Left lobe of liver (tissue), 2 donors: ENCODE measurements around the gene SLC8A2. TPM values are rescaled to one million over a fixed set of nuclear protein-coding genes. Genes with fewer than 3 reads are reported as not detected.
A peak's percentile ranks its signal among the peaks of the same experiment; 100 is the strongest.

Experiments used
- ATAC-seq: fragments of 200-7000 bp; cut with Tn5 transposase; one replicate; pipeline ENCODE4 v1.9.1; 2020; ENCODE audit warnings: mild to moderate bottlenecking, moderate library complexity
- DNase-seq: peaks from one replicate; pipeline ENCODE4 v3.0.0-alpha.2; 2020; ENCODE audit warnings: low spot score
- total RNA-seq: library from RNA; stranded (reverse); gene quantifications from one replicate; pipeline ENCODE4 v1.2.1, GENCODE V29; 2021
- donor health status: DM: no; HTN: no; CAD: no; lungs with moderate emphysema.
- donor health status: DM: no; HTN: yes; CAD: no.

The SLC8A2 gene, protein sequence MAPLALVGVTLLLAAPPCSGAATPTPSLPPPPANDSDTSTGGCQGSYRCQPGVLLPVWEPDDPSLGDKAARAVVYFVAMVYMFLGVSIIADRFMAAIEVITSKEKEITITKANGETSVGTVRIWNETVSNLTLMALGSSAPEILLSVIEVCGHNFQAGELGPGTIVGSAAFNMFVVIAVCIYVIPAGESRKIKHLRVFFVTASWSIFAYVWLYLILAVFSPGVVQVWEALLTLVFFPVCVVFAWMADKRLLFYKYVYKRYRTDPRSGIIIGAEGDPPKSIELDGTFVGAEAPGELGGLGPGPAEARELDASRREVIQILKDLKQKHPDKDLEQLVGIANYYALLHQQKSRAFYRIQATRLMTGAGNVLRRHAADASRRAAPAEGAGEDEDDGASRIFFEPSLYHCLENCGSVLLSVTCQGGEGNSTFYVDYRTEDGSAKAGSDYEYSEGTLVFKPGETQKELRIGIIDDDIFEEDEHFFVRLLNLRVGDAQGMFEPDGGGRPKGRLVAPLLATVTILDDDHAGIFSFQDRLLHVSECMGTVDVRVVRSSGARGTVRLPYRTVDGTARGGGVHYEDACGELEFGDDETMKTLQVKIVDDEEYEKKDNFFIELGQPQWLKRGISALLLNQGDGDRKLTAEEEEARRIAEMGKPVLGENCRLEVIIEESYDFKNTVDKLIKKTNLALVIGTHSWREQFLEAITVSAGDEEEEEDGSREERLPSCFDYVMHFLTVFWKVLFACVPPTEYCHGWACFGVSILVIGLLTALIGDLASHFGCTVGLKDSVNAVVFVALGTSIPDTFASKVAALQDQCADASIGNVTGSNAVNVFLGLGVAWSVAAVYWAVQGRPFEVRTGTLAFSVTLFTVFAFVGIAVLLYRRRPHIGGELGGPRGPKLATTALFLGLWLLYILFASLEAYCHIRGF
- 0.10 TPM for total RNA-seq

DNA sequence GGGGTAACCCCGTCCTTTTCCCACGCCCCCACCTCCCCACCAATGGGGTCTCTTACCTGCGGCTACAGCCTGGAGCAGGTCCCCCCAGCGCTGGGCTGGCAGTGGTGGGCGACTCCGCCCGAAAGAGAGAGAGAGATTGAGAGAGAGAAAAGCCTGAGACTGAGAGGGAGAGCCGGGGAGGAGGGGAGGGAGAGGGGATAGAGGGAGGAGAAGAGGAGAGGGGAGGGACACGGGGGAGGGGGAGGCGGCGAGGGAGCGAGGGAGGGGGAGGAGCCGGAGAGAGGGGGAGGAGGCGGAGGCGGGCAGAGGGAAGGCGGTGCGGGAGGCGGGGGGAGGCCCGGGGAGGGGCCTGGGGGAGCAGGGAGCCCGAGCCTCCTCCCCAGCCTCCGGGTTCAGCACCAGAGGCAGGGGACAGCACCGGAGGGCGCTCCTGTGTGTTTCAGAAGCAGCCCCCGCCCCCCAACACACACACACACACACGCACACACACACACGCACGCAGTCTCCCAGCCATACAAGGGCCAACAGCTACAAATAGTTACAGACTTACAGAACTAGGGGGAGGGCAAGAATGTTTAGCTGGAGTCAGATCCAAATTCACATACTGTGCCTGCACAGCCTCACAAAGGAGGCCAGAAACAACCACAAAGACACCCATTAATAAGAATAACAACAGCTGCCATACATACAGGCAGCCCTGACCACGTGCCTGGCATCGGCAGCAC is at the start of gene SLC8A2:
SLC8A2 (minus strand) TSS at position 161 of the 725 bp plus-strand sequence. CDS start 5,490 bp downstream, outside the sequence.
- ATAC-seq (peak; percentile 66), DNase-seq (no peak)

DNA sequence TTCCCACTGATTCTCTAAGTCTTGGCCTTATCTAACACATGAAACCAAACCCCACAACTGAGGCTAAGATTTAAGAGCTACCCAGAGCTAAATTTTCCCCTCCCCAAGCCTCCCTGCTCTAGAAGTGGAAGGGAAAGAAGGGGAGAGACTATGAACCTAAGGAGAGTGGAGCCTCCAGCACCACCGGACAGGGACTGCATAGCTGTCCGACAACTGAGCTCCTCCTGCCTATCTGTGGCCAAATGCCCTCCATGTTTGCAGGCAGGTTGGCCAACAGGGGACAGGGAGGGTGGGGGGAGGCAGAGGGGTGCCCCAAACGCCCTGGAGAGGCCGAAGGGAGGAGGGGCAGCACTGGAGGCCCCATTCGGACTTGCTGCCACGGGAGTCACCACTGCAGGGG is 49.1 kb upstream of the SLC8A2 start:
- no peak for ATAC-seq
- DNase-seq = no peak

DNA sequence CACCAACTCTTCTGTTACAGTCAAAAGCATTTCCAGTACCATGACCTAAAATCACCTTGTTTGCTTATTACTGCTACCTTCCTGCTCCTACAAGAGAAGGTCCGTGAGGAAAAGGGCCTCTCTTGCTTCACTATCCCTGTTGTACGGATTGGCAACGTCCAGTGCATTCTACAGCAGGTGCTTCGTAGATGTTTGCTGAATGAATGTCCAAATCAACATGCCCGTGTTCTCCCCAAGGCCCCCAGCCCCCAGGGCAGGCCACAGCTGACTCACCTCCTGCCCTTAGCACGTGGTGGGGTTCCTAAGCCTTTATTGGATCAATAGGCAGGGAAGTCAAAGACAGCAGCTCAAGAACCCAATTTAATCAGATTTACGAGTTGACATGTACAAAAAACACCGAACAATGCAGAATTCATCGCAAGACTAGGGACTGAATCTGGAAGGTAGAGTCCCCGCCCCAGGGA is 48.7 kb upstream of the SLC8A2 start:
- no peak for ATAC-seq
- DNase-seq = no peak

DNA sequence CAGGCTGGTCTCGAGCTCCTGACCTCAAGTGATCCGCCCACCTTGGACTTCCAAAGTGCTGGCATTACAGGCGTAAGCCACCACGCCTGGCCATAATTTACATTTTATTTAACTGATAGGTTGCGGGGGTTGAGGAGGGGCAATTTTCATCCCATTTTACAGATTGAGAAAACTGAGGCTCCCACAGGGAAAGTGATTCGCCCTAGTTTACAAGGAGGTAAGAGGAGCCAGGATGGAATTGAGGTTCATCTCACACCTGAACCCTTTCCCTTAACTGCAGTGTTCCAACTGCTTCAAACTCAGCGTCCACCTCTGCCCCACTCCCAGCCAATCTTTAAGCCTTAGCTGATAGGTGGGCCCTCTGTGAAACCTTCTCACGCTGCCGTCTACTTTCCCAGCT is 47.2 kb upstream of the SLC8A2 start:
- no peak for ATAC-seq
- DNase-seq = no peak

DNA sequence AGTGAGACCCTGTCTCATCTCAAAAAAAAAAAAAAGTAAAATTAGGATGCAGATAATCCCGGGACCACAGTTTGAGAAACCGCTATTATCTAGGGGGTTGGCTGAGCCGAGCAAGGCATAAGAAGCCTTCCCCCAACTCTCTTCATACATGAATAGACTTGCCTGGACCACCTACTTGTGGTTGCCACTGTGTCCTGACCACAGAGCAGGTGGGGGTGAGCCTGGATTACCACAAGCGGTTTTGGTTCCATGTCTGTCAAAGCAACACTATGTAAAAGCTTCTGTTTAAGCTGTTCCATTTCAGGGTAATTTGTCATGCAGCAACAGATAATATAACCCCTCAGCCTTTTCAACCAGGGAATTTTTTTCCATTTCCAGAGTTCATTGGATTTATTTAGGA is 46.4 kb upstream of the SLC8A2 start:
- DNase-seq (no peak), ATAC-seq (no peak)

DNA sequence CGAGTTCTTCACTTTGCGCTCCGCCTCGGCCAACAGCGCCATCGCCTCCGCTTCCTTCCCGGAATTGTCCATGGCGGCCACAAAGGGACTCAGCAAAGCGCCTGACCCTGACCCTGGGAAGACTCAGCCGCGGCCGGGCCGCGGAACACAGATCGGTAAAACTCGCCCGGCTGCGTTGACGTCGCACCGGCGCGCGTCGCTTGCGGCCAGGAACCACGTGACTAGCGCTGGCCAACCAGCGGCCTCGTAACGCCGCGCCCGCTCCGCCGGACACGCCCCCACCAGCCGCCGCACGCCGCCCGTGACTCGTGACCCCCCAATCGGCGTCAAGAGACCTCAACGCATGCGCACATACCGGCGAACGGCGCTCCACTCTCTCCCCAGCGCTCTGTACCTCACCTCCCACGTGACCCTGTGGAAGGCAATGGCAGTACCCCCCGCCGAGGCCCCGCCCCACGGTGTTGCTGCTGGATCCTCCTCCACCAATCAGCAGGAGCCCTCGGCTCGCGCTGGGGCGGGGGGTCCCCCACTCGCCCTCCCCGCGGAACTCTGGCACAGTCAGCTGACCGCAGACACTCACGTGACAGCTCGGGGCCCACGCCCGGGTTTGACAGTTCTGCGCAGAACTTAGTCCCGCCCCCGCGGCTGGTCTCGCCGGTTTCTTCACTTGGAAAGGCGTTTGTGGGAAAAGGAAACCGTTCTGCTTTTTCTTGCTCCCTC is 43.3 kb upstream of the SLC8A2 start, which contains the start of gene NAPA:
NAPA (minus strand) TSS at position 195 of the 720 bp plus-strand sequence; CDS start at position 72, 123 bp downstream.
- peak; percentile 100 for DNase-seq
- ATAC-seq = peak; percentile 83

DNA sequence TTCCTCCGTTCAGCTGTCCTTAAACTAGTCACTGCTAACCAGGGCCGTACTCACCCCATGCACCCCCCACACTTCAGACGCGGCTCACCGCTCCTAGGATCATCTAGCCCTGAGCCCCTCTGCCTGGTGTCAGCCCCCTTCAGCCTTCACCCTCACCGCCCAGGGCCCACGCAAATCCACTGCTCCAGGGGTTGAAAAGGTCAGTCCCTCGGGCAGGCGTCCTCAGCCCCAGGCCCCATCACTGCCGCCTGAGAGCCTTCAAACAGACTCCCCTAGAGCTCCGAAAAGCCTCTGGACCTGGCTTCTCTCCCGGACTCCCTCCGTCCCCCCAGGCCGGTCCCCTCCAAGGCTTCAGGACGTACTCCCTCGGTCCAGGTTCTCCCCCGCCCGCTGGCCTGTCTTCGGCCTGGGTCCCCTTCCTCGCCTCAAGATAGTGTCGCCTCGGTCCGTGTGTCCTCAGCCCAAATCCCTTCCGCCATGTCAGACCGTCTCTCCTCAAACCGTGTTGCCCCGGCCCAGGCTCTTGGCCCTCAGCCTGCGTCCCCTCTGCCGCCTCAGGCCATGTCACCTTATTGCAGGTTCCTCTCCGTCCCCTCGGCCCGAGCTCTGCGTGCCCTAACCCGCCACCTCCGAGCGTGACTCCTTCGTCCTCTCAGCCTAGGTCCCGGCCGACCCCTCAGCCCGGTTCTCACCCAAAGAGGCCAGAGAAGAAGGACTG is 42.6 kb upstream of the SLC8A2 start:
- no peak for DNase-seq
- ATAC-seq = no peak

DNA sequence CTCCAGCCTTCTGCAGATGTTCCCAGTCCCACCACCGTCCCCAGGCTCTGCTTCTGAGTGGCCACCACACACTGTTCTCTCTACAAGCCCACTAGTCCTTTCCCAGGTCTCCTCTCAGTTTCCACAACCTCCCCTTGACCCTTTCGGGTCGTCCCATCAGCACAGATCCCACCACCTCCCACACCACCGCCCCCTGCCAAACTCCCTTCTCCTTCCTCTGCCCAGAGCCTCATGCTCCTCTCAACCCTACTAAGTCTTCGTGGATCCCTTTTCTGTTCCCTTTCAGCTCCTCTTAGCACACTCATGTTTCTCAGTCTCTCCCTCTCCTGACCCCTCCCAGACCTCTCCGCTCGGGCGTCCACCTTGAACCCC is 41.2 kb upstream of the SLC8A2 start:
- ATAC-seq (no peak), DNase-seq (no peak)

DNA sequence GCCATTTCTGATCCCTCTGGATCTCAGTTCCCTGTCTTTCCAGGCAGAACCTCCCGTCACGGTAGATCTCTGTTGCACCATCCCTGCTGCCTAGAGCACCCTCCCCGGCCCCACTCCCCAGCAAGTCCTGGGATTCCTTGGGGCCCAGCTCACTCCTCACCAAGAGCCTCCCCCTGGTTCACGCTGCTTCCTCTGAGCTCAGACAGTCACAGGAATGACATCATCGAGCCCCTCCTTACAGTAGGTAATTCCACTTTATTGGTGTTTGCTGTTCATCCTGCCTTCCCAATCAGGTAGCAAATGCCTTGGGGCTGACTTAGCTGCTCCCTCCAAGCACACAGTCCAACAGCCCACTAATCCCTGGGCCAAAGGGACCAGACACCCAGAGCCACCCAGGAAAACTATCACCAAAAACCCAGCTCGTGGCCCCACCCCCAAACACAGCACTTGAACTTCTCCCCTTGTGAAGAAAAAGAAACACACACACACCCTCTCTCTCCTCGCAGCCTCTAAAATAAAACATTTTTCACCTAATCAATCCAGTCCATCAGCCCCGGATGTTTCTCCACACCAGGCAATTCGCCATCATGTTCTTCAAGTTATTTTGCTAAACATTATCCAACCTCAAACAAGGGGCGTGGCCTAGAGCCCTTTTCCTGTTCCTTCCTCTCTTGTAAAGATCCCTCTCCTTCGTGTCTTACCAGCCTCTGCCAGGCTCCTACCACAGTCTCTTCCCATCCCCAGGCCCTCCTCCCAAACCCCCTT is 40.7 kb upstream of the SLC8A2 start:
- peak; percentile 83 for DNase-seq
- ATAC-seq = peak; percentile 36

DNA sequence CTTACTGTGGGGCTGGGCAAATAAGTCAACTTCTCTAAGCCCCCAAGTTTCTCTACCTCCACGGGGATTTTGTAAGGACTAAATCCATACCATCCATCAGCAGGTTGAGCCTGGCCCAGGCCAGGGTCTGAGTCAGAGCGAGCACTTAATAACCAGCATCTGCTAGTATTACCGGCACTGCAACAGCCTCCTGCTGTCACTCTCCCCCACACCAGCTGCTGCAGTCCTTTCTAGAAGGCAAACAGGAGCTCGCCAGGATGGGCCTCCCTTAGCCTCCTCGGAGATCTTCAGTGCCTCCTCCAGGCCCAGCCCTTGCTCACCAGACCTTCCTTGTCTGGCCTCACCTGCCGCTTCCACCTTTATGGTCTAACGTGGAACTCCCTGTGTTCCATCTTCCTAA is 40.0 kb upstream of the SLC8A2 start:
- DNase-seq (no peak), ATAC-seq (no peak)

DNA sequence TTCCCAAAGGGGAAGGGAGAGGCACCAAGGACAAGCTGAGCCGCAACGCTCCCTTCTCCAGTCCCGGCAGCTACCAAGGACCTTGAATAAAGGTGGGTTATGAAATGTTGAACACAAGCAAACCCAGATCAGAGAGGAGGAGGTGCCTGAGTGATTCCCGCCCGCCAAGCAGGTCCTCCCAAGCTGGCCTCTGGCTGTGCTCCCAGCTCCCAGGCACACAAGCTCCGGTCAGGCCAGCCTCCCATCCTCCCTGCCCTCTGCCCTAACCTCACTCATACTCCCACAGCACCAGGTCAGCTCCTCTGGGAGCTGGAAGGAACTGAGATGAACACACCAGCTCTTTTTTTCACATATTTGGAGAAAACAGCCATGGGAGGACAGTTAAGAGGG is 39.4 kb upstream of the SLC8A2 start:
- peak; percentile 94 for DNase-seq
- peak; percentile 63 for ATAC-seq

DNA sequence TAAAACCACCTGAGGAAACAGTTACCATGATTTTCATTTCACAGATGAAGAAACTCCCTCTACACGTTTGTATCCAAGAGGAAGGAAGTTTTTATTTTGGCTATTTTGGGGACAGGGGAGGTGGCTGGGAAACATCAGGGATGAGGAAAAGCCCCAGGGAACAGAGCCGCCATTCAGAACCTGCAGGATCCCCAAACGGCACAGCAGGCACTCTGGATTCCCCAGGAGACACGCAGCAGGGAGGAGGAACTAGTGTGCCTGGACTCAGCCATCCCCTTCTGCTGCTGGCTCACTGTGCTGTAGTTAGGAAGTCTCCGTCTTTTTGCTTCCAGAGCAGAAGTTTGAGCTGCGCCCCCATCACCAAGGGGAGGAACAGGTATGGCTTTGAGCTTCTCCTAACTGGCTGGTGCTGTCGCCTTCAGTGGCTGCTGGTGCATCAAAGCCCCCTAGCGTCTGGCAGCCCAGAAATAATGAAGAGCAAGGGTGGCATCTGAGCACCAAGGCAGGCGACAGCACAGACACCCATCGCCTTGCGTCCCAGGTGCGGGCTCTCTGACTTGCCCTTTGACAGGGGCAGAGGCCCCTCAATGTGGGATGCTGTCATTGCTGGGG is 38.9 kb upstream of the SLC8A2 start:
- DNase-seq (no peak), ATAC-seq (no peak)

DNA sequence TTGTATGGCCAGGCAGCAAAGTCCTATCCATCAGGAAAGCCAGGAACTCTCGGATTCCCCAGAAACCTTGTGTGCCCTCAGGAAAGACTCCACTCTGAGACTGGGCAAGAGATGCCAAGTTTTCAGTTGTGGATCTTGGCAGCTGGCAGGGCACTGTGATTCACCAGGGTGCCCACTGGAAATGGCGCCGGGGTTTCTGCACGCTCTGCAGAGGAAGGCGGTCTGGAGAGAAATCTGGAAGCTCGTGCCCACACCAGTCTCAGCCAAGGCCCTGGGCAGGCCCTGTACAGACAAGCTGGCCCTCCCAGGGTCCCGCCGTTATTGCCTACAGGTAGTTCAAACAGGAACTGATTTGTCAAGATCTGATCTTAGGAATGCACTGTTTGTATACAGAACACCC is 38.3 kb upstream of the SLC8A2 start:
- DNase-seq (no peak), ATAC-seq (peak; percentile 26)

DNA sequence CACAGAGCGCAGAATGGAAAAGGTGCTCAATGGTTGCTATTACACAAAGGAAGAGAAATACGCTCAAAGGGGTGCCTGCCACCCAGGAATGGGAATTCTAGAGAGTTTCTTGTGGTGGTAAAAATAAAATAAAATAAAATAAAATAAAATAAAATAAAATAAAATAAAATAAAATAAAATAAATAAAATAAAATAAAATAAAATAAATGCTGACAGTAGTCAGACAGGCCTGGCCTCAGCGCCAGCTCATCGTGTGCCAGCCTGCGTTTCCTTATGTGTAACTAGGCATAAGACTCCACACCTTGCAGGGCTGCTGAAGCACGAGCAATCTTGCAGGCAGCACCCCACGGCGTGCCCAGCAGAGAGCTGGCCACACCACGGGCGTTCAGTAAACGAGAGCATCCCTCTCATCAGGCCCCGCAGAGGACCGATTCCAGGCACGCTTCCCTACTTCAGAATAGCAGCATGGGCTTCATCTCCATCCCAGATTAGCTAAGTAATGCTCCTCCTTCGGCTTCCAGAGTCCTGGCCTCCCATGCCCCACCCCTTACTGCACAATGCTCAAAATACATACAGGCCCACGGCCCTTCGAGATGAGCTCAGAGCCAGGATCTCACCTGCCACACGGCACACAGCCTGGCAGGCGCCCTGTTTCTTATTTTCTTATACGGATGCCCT is 37.6 kb upstream of the SLC8A2 start:
- no peak for DNase-seq
- ATAC-seq = no peak

DNA sequence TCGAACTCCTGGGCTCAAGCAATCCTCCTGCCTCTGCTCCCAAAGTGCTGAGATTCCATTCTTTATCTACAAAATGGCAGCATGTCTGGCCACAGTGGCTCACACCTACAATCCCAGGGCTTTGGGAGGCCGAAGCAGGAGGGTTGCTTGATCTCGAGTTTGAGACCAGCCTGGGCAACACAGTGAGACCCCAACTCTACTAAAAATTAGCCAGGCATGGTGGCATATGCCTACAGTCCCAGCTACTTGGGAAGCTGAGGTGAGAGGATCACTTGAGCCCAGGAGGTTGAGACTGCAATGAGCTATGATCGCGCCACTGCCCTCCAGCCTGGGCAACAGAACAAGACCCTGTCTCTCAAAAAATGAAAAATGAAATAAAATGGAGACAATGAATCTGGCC is 37.0 kb upstream of the SLC8A2 start:
- ATAC-seq (no peak), DNase-seq (no peak)

DNA sequence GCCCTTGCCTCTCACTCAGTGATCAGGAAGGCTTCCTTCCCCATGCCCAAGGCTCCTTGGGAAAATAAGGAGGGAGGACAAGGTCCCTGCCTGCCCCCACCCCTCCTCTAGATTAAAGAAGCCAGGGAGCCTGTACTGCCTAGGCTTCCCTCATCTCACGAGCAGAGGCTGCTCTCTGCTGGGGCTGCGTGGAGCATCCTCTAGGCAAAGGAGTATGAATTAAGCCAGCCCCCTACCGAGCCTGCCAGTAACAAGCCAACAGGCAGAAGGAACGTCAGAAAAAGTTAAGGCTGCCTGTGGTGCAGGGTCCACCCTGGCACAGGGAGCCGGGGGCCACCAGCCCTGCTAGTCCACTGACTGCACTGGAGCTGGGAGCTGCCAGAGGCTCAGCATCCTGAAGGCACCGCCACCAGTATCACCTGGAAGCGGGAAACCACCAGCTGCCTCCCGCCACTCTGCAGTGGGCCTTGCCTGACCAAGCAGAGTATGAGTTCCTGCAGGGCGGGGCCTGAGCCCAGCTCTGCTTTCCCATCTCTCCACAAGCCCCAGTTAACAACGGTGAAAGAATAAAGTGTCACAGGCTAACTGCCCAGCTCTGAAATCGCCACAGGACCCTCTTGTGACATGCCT is 36.3 kb upstream of the SLC8A2 start:
- DNase-seq (no peak), ATAC-seq (no peak)

DNA sequence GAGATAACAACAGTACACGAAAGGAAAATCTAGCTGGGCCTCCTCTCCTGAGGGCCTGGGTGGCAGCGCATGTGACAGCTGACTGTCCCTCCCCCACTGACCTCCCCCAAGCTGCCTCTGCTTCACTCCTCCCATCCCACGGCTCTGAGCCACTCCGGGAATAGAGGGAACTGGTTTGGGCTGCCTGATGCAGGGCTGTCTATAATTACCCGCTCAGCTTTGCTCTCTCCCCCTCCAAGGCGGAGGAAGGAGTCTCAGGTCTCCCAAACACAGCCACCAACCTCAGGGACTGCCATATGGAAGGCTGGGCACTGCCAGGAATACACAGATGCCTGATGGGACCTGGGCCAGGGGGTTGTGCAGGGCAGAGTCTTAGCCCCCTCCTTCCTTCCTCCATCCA is 35.3 kb upstream of the SLC8A2 start:
- DNase-seq = no peak
- ATAC-seq = no peak

DNA sequence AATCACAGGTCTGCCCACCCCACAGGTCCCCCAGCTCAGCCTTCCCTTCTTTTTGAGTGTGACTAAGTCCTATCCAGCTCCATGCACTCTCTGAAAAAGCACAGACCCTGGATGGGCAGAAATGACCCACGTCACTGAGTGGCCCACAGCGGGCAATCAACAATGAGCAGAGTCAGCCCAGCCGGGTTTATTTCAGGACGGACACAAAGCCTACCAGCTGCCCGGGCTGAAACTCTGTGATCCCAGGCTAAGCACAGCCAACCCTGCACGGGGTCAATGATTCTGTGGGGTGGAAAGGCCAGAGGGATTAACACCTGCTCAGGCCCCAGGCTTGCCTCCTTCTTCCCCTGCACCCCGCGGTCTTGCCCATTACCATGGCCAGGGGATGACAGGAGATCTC is 34.8 kb upstream of the SLC8A2 start:
- ATAC-seq = no peak
- DNase-seq = no peak
